Muscle of leg (tissue), 11 donors: ENCODE results near the gene ARAP1. TPM values are rescaled to one million over a fixed set of nuclear protein-coding genes. Genes with fewer than 3 reads are reported as not detected.
A peak's percentile ranks its signal among the peaks of the same experiment; 100 is the strongest.

ENCODE experiments used
- DNase-seq: peaks from one replicate; pipeline ENCODE4 v3.0.0; 2013
- H3K27ac ChIP-seq: one replicate; pipeline ENCODE4 v1.5.1; 2013; ENCODE audit warnings: mild to moderate bottlenecking, low read length, control low read depth
- H3K27me3 ChIP-seq: one replicate; pipeline ENCODE4 v1.6.1; 2013; ENCODE audit warnings: low read length; ENCODE audit not compliant: control insufficient read depth, insufficient read depth
- H3K36me3 ChIP-seq: one replicate; pipeline ENCODE4 v1.6.1; 2013; ENCODE audit warnings: low read length; ENCODE audit not compliant: control insufficient read depth, insufficient read depth
- H3K4me1 ChIP-seq: one replicate; pipeline ENCODE4 v1.6.1; 2013; ENCODE audit warnings: low read length; ENCODE audit not compliant: control insufficient read depth, insufficient read depth
- H3K4me3 ChIP-seq: one replicate; pipeline ENCODE4 v1.5.1; 2013; ENCODE audit warnings: low read length, control low read depth
- H3K9me3 ChIP-seq: replicated peaks from 2 replicates; pipeline ENCODE4 v1.6.1; 2013; ENCODE audit warnings: low read depth, low read length; ENCODE audit not compliant: control insufficient read depth
- WGBS: methylation state at CpG from one replicate; pipeline ENCODE4 v1.1.5; 2013; ENCODE audit warnings: missing lambda C conversion rate; ENCODE audit not compliant: insufficient coverage; 5-methylcytosine and 5-hydroxymethylcytosine counted together
- polyA plus RNA-seq, 8 donors: library from polyadenylated mRNA; unstranded; fragments of 120-200 nt; gene quantifications; one replicate each; pipeline versions ENCODE4 v1.2.1 to v1.2.3, GENCODE V29; 2013; ENCODE audit warnings: inconsistent platforms in 1 of 8, low replicate concordance in 1 of 8; ENCODE audit not compliant: insufficient read length in 8 of 8, insufficient read depth in 1 of 8
- total RNA-seq: library from RNA; stranded (reverse); fragments of 120-200 nt; gene quantifications from one replicate; pipeline ENCODE4 v1.2.4, GENCODE V29; 2013

Gene ARAP1
- total and polyA plus RNA-seq, 9 donors = 56.1 to 75.1 (median 62.8) TPM

- 67% methylated on average over 5 of the region's 7 CpGs for WGBS
- Histone ChIP-seq H3K9me3 (no peaks in the 10 kb centered on the region), H3K27ac (no peak overlapping the region), H3K4me1 (peaks cover 29% of the 10 kb centered on the region), H3K36me3 (no peaks in the 10 kb centered on the region), H3K27me3 (no peaks in the 10 kb centered on the region), H3K4me3 (no peak overlapping the region)
- no peak for DNase-seq
Observed at GRCh38 chr11:72788241-72788640, 36.0 kb upstream of the ARAP1 start.

GRCh38 chr11:72787216-72788104 lies 35.3 kb upstream of the ARAP1 start:
- Histone ChIP-seq H3K36me3 (no peaks in the 10 kb centered on the region), H3K9me3 (no peaks in the 10 kb centered on the region), H3K27me3 (peaks cover 2% of the 10 kb centered on the region), H3K4me3 (no peak overlapping the region), H3K4me1 (peaks cover 22% of the 10 kb centered on the region), H3K27ac (no peak overlapping the region)
- 26% methylated on average over 11 of the region's 16 CpGs for WGBS
- DNase-seq = no peak

- Histone ChIP-seq H3K4me1 (peaks cover 29% of the 10 kb centered on the region), H3K36me3 (no peaks in the 10 kb centered on the region), H3K9me3 (no peaks in the 10 kb centered on the region), H3K27me3 (peaks cover 6% of the 10 kb centered on the region), H3K27ac (no peak overlapping the region), H3K4me3 (no peak overlapping the region)
- WGBS = 93% methylated on average over 4 of the region's 8 CpGs
- DNase-seq = no peak
Observed at GRCh38 chr11:72786305-72787215, 34.4 kb upstream of the ARAP1 start.

- Histone ChIP-seq H3K36me3 (no peaks in the 10 kb centered on the region), H3K27ac (no peak overlapping the region), H3K27me3 (peaks cover 13% of the 10 kb centered on the region), H3K4me1 (peaks cover 38% of the 10 kb centered on the region), H3K9me3 (no peaks in the 10 kb centered on the region), H3K4me3 (no peak overlapping the region)
- WGBS = 78% methylated on average over 9 of the region's 10 CpGs
- no peak for DNase-seq
Observed at GRCh38 chr11:72784662-72785061, 32.5 kb upstream of the ARAP1 start.

GRCh38 chr11:72783144-72783905 lies 31.1 kb upstream of the ARAP1 start:
- WGBS = 83% methylated on average over 2 of the region's 2 CpGs

GRCh38 chr11:72782081-72782920 lies 30.1 kb upstream of the ARAP1 start:
- Histone ChIP-seq H3K4me3 (peak overlapping the region; percentile 28), H3K27me3 (peaks cover 13% of the 10 kb centered on the region), H3K27ac (no peak overlapping the region), H3K4me1 (peaks cover 30% of the 10 kb centered on the region), H3K9me3 (no peaks in the 10 kb centered on the region), H3K36me3 (peaks cover 4% of the 10 kb centered on the region)
- DNase-seq = no peak
- 35% methylated on average over 10 of the region's 14 CpGs for WGBS

More at GRCh38 chr11:72783144-72783905, 31.1 kb upstream of the ARAP1 start:
- H3K4me1 ChIP-seq = peaks cover 31% of the 10 kb centered on the region
- no peak for DNase-seq
- H3K27ac ChIP-seq = no peak overlapping the region
- H3K36me3 ChIP-seq = peaks cover 4% of the 10 kb centered on the region
- H3K4me3 ChIP-seq = no peak overlapping the region
- H3K27me3 ChIP-seq = peaks cover 13% of the 10 kb centered on the region
- H3K9me3 ChIP-seq = no peaks in the 10 kb centered on the region

GRCh38 chr11:72781313-72782080 lies 29.3 kb upstream of the ARAP1 start:
- Histone ChIP-seq H3K36me3 (peaks cover 4% of the 10 kb centered on the region), H3K4me1 (peaks cover 35% of the 10 kb centered on the region), H3K27me3 (peaks cover 13% of the 10 kb centered on the region), H3K4me3 (peak overlapping the region; percentile 40), H3K27ac (no peak overlapping the region), H3K9me3 (no peaks in the 10 kb centered on the region)
- under 1% methylated on average over 79 of the region's 89 CpGs for WGBS
- DNase-seq = peak; percentile 54

GRCh38 chr11:72781063-72781312 lies 28.8 kb upstream of the ARAP1 start:
- peaks cover 13% of the 10 kb centered on the region for H3K27me3 ChIP-seq
- H3K36me3 ChIP-seq = peaks cover 4% of the 10 kb centered on the region
- H3K9me3 ChIP-seq = no peaks in the 10 kb centered on the region
- peaks cover 38% of the 10 kb centered on the region for H3K4me1 ChIP-seq
- WGBS = 16% methylated on average over 14 of the region's 17 CpGs
- DNase-seq = no peak
- H3K4me3 ChIP-seq = peak overlapping the region; percentile 40
- H3K27ac ChIP-seq = no peak overlapping the region
